Adrenal gland (tissue), 12 donors: ENCODE measurements around the gene FAM83C. TPM values are rescaled to one million over a fixed set of nuclear protein-coding genes. Genes with fewer than 3 reads are reported as not detected.

Source experiments
- DNase-seq, 7 donors: peaks; one replicate each; pipeline ENCODE4 v3.0.0-alpha.2; 2019 to 2020
- H3K27ac ChIP-seq, 5 donors: fragments of 200-600 bp; sonication (generic) in 4 of 5; 1 replicate in 3 of 5; 2 replicates in 2 of 5; pipeline versions ENCODE4 v1.5.1 to v1.8.0; 2016 to 2020; ENCODE audit warnings: mild to moderate bottlenecking in 1 of 5
- H3K27me3 ChIP-seq: fragments of 200-600 bp; 2 replicates; pipeline ENCODE4 v1.8.0; 2021
- H3K36me3 ChIP-seq, 2 donors: fragments of 200-600 bp; replicated peaks in 1 of 2; 1 replicate in 1 of 2; 2 replicates in 1 of 2; pipeline versions ENCODE4 v1.5.1 to v1.8.0; 2018 to 2022
- H3K4me1 ChIP-seq, 2 donors: fragments of 200-600 bp; replicated peaks in 1 of 2; 1 replicate in 1 of 2; 2 replicates in 1 of 2; pipeline versions ENCODE4 v1.5.1 to v1.8.0; 2018 to 2021
- H3K4me3 ChIP-seq, 4 donors: fragments of 200-600 bp; sonication (generic) in 3 of 4; one replicate each; pipeline ENCODE4 v1.5.1; 2016 to 2018
- H3K9me3 ChIP-seq, 3 donors: fragments of 200-600 bp; sonication (generic) in 1 of 3; replicated peaks in 1 of 3; 1 replicate in 2 of 3; 2 replicates in 1 of 3; pipeline versions ENCODE4 v1.5.1 to v1.8.0; 2016 to 2021
- CTCF ChIP-seq, 6 experiments: fragments of 450-650 bp in 4 of 6; fragments of 200-600 bp in 2 of 6; sonication (generic) in 1 of 6; IDR thresholded peaks; 1 replicate in 5 of 6; 2 replicates in 1 of 6; pipeline versions ENCODE4 v1.5.1 to v1.8.0; 2016 to 2021; ENCODE audit warnings: antibody characterized with exemption in 6 of 6, mild to moderate bottlenecking in 2 of 6, moderate library complexity in 1 of 6
- POLR2A ChIP-seq, 2 donors: fragments of 450-650 bp; IDR thresholded peaks; one replicate each; pipeline ENCODE4 v1.6.1; 2017; ENCODE audit warnings: antibody characterized with exemption in 2 of 2, mild to moderate bottlenecking in 2 of 2, moderate library complexity in 1 of 2
- WGBS, 4 donors: extraction: QIAGEN DNeasy Blood & Tissue Kit in 2 of 4; methylation state at CpG; one replicate each; pipeline versions ENCODE4 v1.1.5 to v1.1.7; 2013 to 2017; 5-methylcytosine and 5-hydroxymethylcytosine counted together
- intact Hi-C, 2 donors: fragments of 100-400 bp; cut with DNase I; formaldehyde crosslinking; loops; one replicate each; pipeline versions ENCODE4 v1.14.1 to v1.15.0; 2022 to 2023
- polyA plus RNA-seq, 3 donors: library from polyadenylated mRNA; stranded (reverse); fragments of 200-250 nt in 2 of 3; fragments of 350-450 nt in 1 of 3; fragmentation: Illumina TruSeq in 1 of 3; extraction: RNeasy Lipid Tissue Mini Kit (QIAGEN cat#74804) in 1 of 3; gene quantifications; one replicate each; pipeline ENCODE4 v1.2.3, GENCODE V29; 2013 to 2014
- total RNA-seq, 9 donors: library from RNA; depleted of rRNA in 4 of 9; stranded (reverse); fragments of >200 nt in 4 of 9; fragments of 120-200 nt in 1 of 9; fragmentation: NEBNext Ultra II Directional in 1 of 9; extraction: Animal tissue kit (Norgen Biotek cat#: 25700) in 1 of 9; gene quantifications; one replicate each; pipeline versions ENCODE4 v1.1.0 to v1.2.4, GENCODE V29; 2013 to 2023
- donor health status: healthy with polysubstance abuse.
- donor health status: Bipolar disorder and iron deficiency.
- donor health status: DM: yes; HTN: yes; CAD: no.
- donor health status: DM: no; HTN: no; CAD: no.
- donor health status: DM: no; HTN: no; CAD: no.
- donor health status: DM: yes; HTN: yes; CAD: no.

Gene FAM83C
- total and polyA plus RNA-seq, 12 donors, result 0.03 to 0.11 TPM; not detected in 10

GRCh38 chr20:35327074-35327976 lies 35.1 kb upstream of the FAM83C start:
- peak in 4 of 7 donors; percentile 34 to 72 (median 54) for DNase-seq
- 81 to 90% (median 85%) methylated on average over 4 of the region's 4 CpGs for WGBS, 4 donors
- Histone ChIP-seq H3K36me3 (no peaks in the 10 kb centered on the region), H3K4me3 (no peak overlapping the region), H3K4me1 (peaks cover 9 to 29% of the 10 kb centered on the region in 2 donors), H3K27me3 (no peaks in the 10 kb centered on the region), H3K9me3 (no peaks in the 10 kb centered on the region), H3K27ac (peak overlapping the region in 4 of 5 donors; percentile 7 to 68 (median 38))
- intact Hi-C loops, result no loop called here
- TF ChIP-seq POLR2A (IDR thresholded peaks at IDR 0.05), result no peak
- TF ChIP-seq CTCF (IDR thresholded peaks at IDR 0.05), result no peak

- H3K9me3 ChIP-seq, result no peaks in the 10 kb centered on the region
- peaks cover 9 to 29% of the 10 kb centered on the region in 2 donors for H3K4me1 ChIP-seq
- WGBS, 4 donors, result 77 to 88% (median 81%) methylated on average over 3 of the region's 3 CpGs
- no peaks in the 10 kb centered on the region for H3K27me3 ChIP-seq
- no peak for TF ChIP-seq POLR2A (IDR thresholded peaks at IDR 0.05)
- TF ChIP-seq CTCF (IDR thresholded peaks at IDR 0.05), result no peak
- H3K4me3 ChIP-seq, result no peak overlapping the region
- H3K36me3 ChIP-seq, result no peaks in the 10 kb centered on the region
- no peak for DNase-seq
- H3K27ac ChIP-seq, result peak overlapping the region in 4 of 5 donors; percentile 7 to 68 (median 38)
- intact Hi-C loops, result no loop called here
Observed at GRCh38 chr20:35326740-35327073, 34.5 kb upstream of the FAM83C start.

- no peak for TF ChIP-seq CTCF (IDR thresholded peaks at IDR 0.05)
- no peaks in the 10 kb centered on the region for H3K9me3 ChIP-seq
- H3K4me3 ChIP-seq, result no peak overlapping the region
- H3K36me3 ChIP-seq, result no peaks in the 10 kb centered on the region
- peaks cover 9 to 29% of the 10 kb centered on the region in 2 donors for H3K4me1 ChIP-seq
- intact Hi-C loops, result no loop called here
- peak overlapping the region in 2 of 5 donors; percentile 68 for H3K27ac ChIP-seq
- peak in 2 of 7 donors; percentile 28 to 67 for DNase-seq
- no peaks in the 10 kb centered on the region for H3K27me3 ChIP-seq
- WGBS, 4 donors, result 72 to 82% (median 79%) methylated on average over 9 to 11 of the region's 11 CpGs
Observed at GRCh38 chr20:35326021-35326739, 34.0 kb upstream of the FAM83C start.

GRCh38 chr20:35325401-35325800 lies 33.2 kb upstream of the FAM83C start:
- Histone ChIP-seq H3K36me3 (no peaks in the 10 kb centered on the region), H3K4me1 (peaks cover 9 to 29% of the 10 kb centered on the region in 2 donors), H3K4me3 (no peak overlapping the region), H3K27me3 (no peaks in the 10 kb centered on the region), H3K27ac (peak overlapping the region in 1 of 5 donors; percentile 68), H3K9me3 (no peaks in the 10 kb centered on the region)
- intact Hi-C loops, result no loop called here
- TF ChIP-seq POLR2A (IDR thresholded peaks at IDR 0.05) (no peak), CTCF (IDR thresholded peaks at IDR 0.05) (no peak)
- 86 to 93% (median 93%) methylated on average over 6 of the region's 6 CpGs for WGBS, 4 donors
- DNase-seq, result no peak
